ENCODE results near the gene INPP4B.
"Not testable (repeated sequence)": the region's sequence is repeated elsewhere in the genome, so short reads cannot be mapped to it uniquely, and the experiment has no call there.

INPP4B gene

GRCh38 chr4:142663828-142664227, 182.3 kb downstream of the INPP4B start:
- DNase-seq: no peak

GRCh38 chr4:142660728-142661127, 185.4 kb downstream of the INPP4B start:
- no peak for DNase-seq

- peak; percentile 53 for DNase-seq
Observed at GRCh38 chr4:142656178-142656577, 189.9 kb downstream of the INPP4B start.

- no peak for DNase-seq
Observed at GRCh38 chr4:142648378-142648777, 197.7 kb downstream of the INPP4B start.

- no peak for DNase-seq
Observed at GRCh38 chr4:142645475-142646108, 200.5 kb downstream of the INPP4B start.

- DNase-seq: not testable (repeated sequence)
Observed at GRCh38 chr4:142644628-142645027, 201.5 kb downstream of the INPP4B start.

- no peak for DNase-seq
Observed at GRCh38 chr4:142637614-142638013, 208.5 kb downstream of the INPP4B start.

GRCh38 chr4:142631836-142632235, 214.3 kb downstream of the INPP4B start:
- no peak for DNase-seq

GRCh38 chr4:142615324-142615665, 230.8 kb downstream of the INPP4B start:
- no peak for DNase-seq

- DNase-seq: no peak
Observed at GRCh38 chr4:142614621-142615323, 231.3 kb downstream of the INPP4B start.

- no peak for DNase-seq
Observed at GRCh38 chr4:142607976-142608375, 238.1 kb downstream of the INPP4B start.

GRCh38 chr4:142600952-142601351, 245.1 kb downstream of the INPP4B start:
- no peak for DNase-seq

- no peak for DNase-seq
Observed at GRCh38 chr4:142598132-142598531, 248.0 kb downstream of the INPP4B start.

- DNase-seq: no peak
Observed at GRCh38 chr4:142596595-142596994, 249.5 kb downstream of the INPP4B start.

- no peak for DNase-seq
Observed at GRCh38 chr4:142596121-142596520, 250.0 kb downstream of the INPP4B start.

- DNase-seq: no peak
Observed at GRCh38 chr4:142595222-142595871, 250.8 kb downstream of the INPP4B start.

GRCh38 chr4:142585411-142585810, 260.7 kb downstream of the INPP4B start:
- DNase-seq: no peak

GRCh38 chr4:142583708-142584107, 262.4 kb downstream of the INPP4B start:
- DNase-seq: no peak

GRCh38 chr4:142582340-142582739, 263.8 kb downstream of the INPP4B start:
- no peak for DNase-seq

- DNase-seq: no peak
Observed at GRCh38 chr4:142581881-142582280, 264.2 kb downstream of the INPP4B start.

- DNase-seq: no peak
Observed at GRCh38 chr4:142579443-142579842, 266.7 kb downstream of the INPP4B start.

- DNase-seq: no peak
Observed at GRCh38 chr4:142574306-142574705, 271.8 kb downstream of the INPP4B start.

GRCh38 chr4:142572071-142572470, 274.0 kb downstream of the INPP4B start:
- DNase-seq: no peak
